Skeletal muscle cell (primary cell): Measurements from ENCODE around the gene TUBGCP3.
A peak's percentile ranks its signal among the peaks of the same experiment; 100 is the strongest.
"Not testable (repeated sequence)": the region's sequence is repeated elsewhere in the genome, so short reads cannot be mapped to it uniquely, and the experiment has no call there.

Source experiments
- DNase-seq: peaks from one replicate; pipeline ENCODE4 v3.0.0-alpha.2; 2010; ENCODE audit warnings: low read depth
- H3K4me3 ChIP-seq: 2 replicates; pipeline ENCODE4 v1.5.1; 2011; ENCODE audit warnings: low read depth, mild to moderate bottlenecking, control low read depth, low read length, moderate library complexity

The TUBGCP3 gene

GRCh38 chr13:112556600-112556999, 31.4 kb downstream of the TUBGCP3 start:
- DNase-seq: no peak
- no peak overlapping the region for H3K4me3 ChIP-seq

GRCh38 chr13:112554214-112554850, 33.6 kb downstream of the TUBGCP3 start:
- no peak overlapping the region for H3K4me3 ChIP-seq
- DNase-seq: no peak

GRCh38 chr13:112548975-112549374, 39.0 kb downstream of the TUBGCP3 start:
- not testable (repeated sequence) for H3K4me3 ChIP-seq, DNase-seq

- DNase-seq: peak; percentile 64
Measured at GRCh38 chr13:112545856-112546255, 42.1 kb downstream of the TUBGCP3 start.

GRCh38 chr13:112532837-112533745, 54.9 kb downstream of the TUBGCP3 start:
- no peak for DNase-seq
- H3K4me3 ChIP-seq: no peak overlapping the region

More at GRCh38 chr13:112545856-112546255, 42.1 kb downstream of the TUBGCP3 start:
- no peak overlapping the region for H3K4me3 ChIP-seq

GRCh38 chr13:112531263-112531794, 56.6 kb downstream of the TUBGCP3 start:
- no peak for DNase-seq
- no peak overlapping the region for H3K4me3 ChIP-seq

GRCh38 chr13:112530861-112531260, 57.1 kb downstream of the TUBGCP3 start:
- no peak overlapping the region for H3K4me3 ChIP-seq
- no peak for DNase-seq

- no peak overlapping the region for H3K4me3 ChIP-seq
- no peak for DNase-seq
Measured at GRCh38 chr13:112529216-112529615, 58.7 kb downstream of the TUBGCP3 start.

- H3K4me3 ChIP-seq: no peak overlapping the region
- DNase-seq: no peak
Measured at GRCh38 chr13:112526146-112526853, 61.7 kb downstream of the TUBGCP3 start.

GRCh38 chr13:112525356-112525945, 62.5 kb downstream of the TUBGCP3 start:
- no peak for DNase-seq
- no peak overlapping the region for H3K4me3 ChIP-seq

GRCh38 chr13:112522578-112522977, 65.4 kb downstream of the TUBGCP3 start:
- peak; percentile 49 for DNase-seq
- H3K4me3 ChIP-seq: no peak overlapping the region

- no peak for DNase-seq
- H3K4me3 ChIP-seq: no peak overlapping the region
Measured at GRCh38 chr13:112521073-112521685, 66.8 kb downstream of the TUBGCP3 start.

GRCh38 chr13:112519517-112520060, 68.4 kb downstream of the TUBGCP3 start:
- DNase-seq: no peak
- no peak overlapping the region for H3K4me3 ChIP-seq

- no peak overlapping the region for H3K4me3 ChIP-seq
- DNase-seq: no peak
Measured at GRCh38 chr13:112516218-112516617, 71.7 kb downstream of the TUBGCP3 start.

- no peak overlapping the region for H3K4me3 ChIP-seq
- DNase-seq: no peak
Measured at GRCh38 chr13:112513761-112514160, 74.2 kb downstream of the TUBGCP3 start.

- no peak for DNase-seq
- no peak overlapping the region for H3K4me3 ChIP-seq
Measured at GRCh38 chr13:112510987-112511685, 76.8 kb downstream of the TUBGCP3 start.

GRCh38 chr13:112510002-112510780, 77.8 kb downstream of the TUBGCP3 start:
- H3K4me3 ChIP-seq: no peak overlapping the region
- DNase-seq: peak; percentile 22
